GM23338 (cell line): ENCODE results near the gene P4HA3. TPM values are rescaled to one million over a fixed set of nuclear protein-coding genes. Genes with fewer than 3 reads are reported as not detected.

ENCODE experiments used
- CREB1 ChIP-seq: fragments of 250-450 bp; sonication (Bioruptor Pico); IDR thresholded peaks from 2 replicates; pipeline ENCODE4 v1.5.0; 2020; ENCODE audit warnings: low read depth, mild to moderate bottlenecking, moderate library complexity
- CTCF ChIP-seq, 2 experiments: fragments of 200-600 bp in 1 of 2; sonication (generic) in 1 of 2; conservative IDR thresholded peaks; 2 replicates each; pipeline versions ENCODE4 v1.5.1 to v1.6.1; 2016 to 2017; ENCODE audit warnings: antibody characterized with exemption in 2 of 2, low read depth in 2 of 2, mild to moderate bottlenecking in 2 of 2, moderate library complexity in 1 of 2
- ETS1 ChIP-seq: IDR thresholded peaks from 2 replicates; pipeline ENCODE4 v1.6.1; 2016; ENCODE audit warnings: antibody characterized with exemption
- EZH2 ChIP-seq: fragments of 200-600 bp; sonication (generic); IDR thresholded peaks from one replicate; pipeline ENCODE4 v1.8.0; 2017; ENCODE audit warnings: antibody characterized with exemption, mild to moderate bottlenecking, low read depth; ENCODE audit not compliant: unreplicated experiment
- JUNB ChIP-seq: IDR thresholded peaks from one replicate; pipeline ENCODE4 v1.6.1; 2016; ENCODE audit warnings: antibody characterized with exemption; ENCODE audit not compliant: unreplicated experiment
- NANOG ChIP-seq: IDR thresholded peaks from 2 replicates; pipeline ENCODE4 v1.6.1; 2016; ENCODE audit warnings: antibody characterized with exemption, borderline replicate concordance
- POLR2AphosphoS5 ChIP-seq: IDR thresholded peaks from 2 replicates; pipeline ENCODE4 v1.6.1; 2016; ENCODE audit warnings: antibody characterized with exemption, low read depth
- REST ChIP-seq: IDR thresholded peaks from one replicate; pipeline ENCODE4 v1.6.1; 2018; ENCODE audit warnings: antibody characterized with exemption; ENCODE audit not compliant: unreplicated experiment
- STAT1 ChIP-seq: IDR thresholded peaks from one replicate; pipeline ENCODE4 v1.6.1; 2016; ENCODE audit warnings: antibody characterized with exemption; ENCODE audit not compliant: unreplicated experiment
- ZNF114 ChIP-seq: fragments of 250-450 bp; sonication (Bioruptor Pico); IDR thresholded peaks from 2 replicates; pipeline ENCODE4 v1.5.0; 2020; ENCODE audit warnings: mild to moderate bottlenecking, moderate library complexity
- ZNF331 ChIP-seq: fragments of 250-450 bp; sonication (Bioruptor Pico); IDR thresholded peaks from 2 replicates; pipeline ENCODE4 v1.5.0; 2020; ENCODE audit warnings: low read depth, mild to moderate bottlenecking, moderate library complexity
- ZNF462 ChIP-seq: fragments of 250-450 bp; sonication (Bioruptor Pico); IDR thresholded peaks from 2 replicates; pipeline ENCODE4 v1.5.0; 2020; ENCODE audit warnings: mild to moderate bottlenecking, moderate library complexity
- polyA plus RNA-seq: library from polyadenylated mRNA; unstranded; fragments of >200 nt; fragmentation: Nextera tagmentation; extraction: Ambion mirVana; gene quantifications from 2 replicates; pipeline ENCODE4 v1.2.1, GENCODE V29; 2016
- total RNA-seq: library from RNA; depleted of rRNA; stranded (reverse); fragments of >200 nt; shearing (Covaris generic); gene quantifications from 2 replicates; pipeline ENCODE4 v1.2.3, GENCODE V29; 2014

The P4HA3 gene
- total and polyA plus RNA-seq, 2 experiments from 2014 or later, result 0.08 TPM; not detected in 1

- TF ChIP-seq ZNF462 (CRISPR knock-in tag), result no peak
- TF ChIP-seq NANOG, result no peak
- TF ChIP-seq CREB1 (CRISPR knock-in tag), result no peak
- TF ChIP-seq ZNF331 (CRISPR knock-in tag), result no peak
- TF ChIP-seq REST, result no peak
- TF ChIP-seq JUNB, result no peak
- no peak for TF ChIP-seq EZH2
- no peak for TF ChIP-seq STAT1
- TF ChIP-seq ZNF114 (CRISPR knock-in tag), result no peak
- no peak for TF ChIP-seq POLR2AphosphoS5
- no peak for TF ChIP-seq ETS1
- TF ChIP-seq CTCF (conservative IDR thresholded peaks at IDR 0.05; ENCODE audit: low read depth in 2 of 2), result no peak
Measured at GRCh38 chr11:74249496-74249895, 61.9 kb downstream of the P4HA3 start (continued).
